ENCODE measurements around the gene C9orf85.

C9orf85 gene

GRCh38 chr9:72012646-72013045 lies 101.2 kb downstream of the C9orf85 start:
- no peak overlapping the region for H3K4me3 ChIP-seq (ENCODE audit: low read depth, low read length)
- TF ChIP-seq CTCF (IDR thresholded peaks at IDR 0.05; ENCODE audit: low read depth, low read length), result no peak

GRCh38 chr9:72013292-72013760 lies 101.9 kb downstream of the C9orf85 start:
- no peak for TF ChIP-seq CTCF (IDR thresholded peaks at IDR 0.05; ENCODE audit: low read depth, low read length)
- no peak overlapping the region for H3K4me3 ChIP-seq (ENCODE audit: low read depth, low read length)

- no peak overlapping the region for H3K4me3 ChIP-seq (ENCODE audit: low read depth, low read length)
- no peak for TF ChIP-seq CTCF (IDR thresholded peaks at IDR 0.05; ENCODE audit: low read depth, low read length)
Measured at GRCh38 chr9:72022841-72023240, 111.4 kb downstream of the C9orf85 start.

Measured in WI38 (cell line).